PC-9 (cell line): Measurements from ENCODE around the gene DGCR2.

Experiments used
- CTCF ChIP-seq: fragments of 200-600 bp; sonication (generic); conservative IDR thresholded peaks from 2 replicates; pipeline ENCODE4 v1.6.1; 2017; ENCODE audit warnings: mixed run types, antibody characterized with exemption, mild to moderate bottlenecking, moderate library complexity
- EZH2 ChIP-seq: fragments of 200-600 bp; sonication (generic); IDR thresholded peaks from 2 replicates; pipeline ENCODE4 v1.8.0; 2017; ENCODE audit warnings: antibody characterized with exemption, low read depth

DNA sequence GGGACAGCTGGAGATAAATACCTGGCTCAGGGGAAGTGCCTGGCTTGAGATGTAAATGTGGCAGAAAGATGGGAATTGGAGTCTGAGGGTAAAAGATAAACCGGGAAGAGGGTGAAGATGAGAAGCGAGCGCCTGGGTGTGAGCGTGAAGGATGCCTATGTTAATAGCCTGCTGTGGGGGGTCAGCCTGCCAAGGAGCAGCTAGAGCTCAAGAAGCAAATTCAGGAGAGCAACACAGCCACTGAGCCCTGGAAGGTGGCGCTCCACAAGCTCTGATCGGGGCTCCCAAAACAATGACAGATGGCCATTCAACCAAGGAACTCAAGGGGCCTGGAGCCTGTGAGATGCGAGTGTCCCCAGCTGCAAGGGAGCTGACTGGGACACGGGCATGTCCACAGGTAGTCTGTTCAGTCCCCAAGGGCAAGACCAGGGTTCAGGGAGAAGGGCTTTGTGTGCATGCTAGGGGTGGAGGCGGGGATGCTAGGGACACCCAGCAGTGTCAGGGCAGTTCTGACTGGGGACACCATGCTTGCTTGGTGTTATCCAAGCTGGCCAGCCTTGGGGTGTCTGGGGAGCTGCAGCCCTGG is 25.1 kb upstream of the DGCR2 start:
- no peak for TF ChIP-seq EZH2
- TF ChIP-seq CTCF: no peak
